Stimulated activated CD8-positive, alpha-beta memory T cell treated with anti-CD3 and anti-CD28 coated beads, Interleukin-4, amount 100 ng/mL, for 48 hours (primary cell): ENCODE results near the gene MINDY1.
A peak's percentile ranks its signal among the peaks of the same experiment; 100 is the strongest.

Experiments
- DNase-seq: peaks from one replicate; pipeline ENCODE4 v3.0.0-alpha.2; 2020

MINDY1 gene, protein sequence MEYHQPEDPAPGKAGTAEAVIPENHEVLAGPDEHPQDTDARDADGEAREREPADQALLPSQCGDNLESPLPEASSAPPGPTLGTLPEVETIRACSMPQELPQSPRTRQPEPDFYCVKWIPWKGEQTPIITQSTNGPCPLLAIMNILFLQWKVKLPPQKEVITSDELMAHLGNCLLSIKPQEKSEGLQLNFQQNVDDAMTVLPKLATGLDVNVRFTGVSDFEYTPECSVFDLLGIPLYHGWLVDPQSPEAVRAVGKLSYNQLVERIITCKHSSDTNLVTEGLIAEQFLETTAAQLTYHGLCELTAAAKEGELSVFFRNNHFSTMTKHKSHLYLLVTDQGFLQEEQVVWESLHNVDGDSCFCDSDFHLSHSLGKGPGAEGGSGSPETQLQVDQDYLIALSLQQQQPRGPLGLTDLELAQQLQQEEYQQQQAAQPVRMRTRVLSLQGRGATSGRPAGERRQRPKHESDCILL

DNA sequence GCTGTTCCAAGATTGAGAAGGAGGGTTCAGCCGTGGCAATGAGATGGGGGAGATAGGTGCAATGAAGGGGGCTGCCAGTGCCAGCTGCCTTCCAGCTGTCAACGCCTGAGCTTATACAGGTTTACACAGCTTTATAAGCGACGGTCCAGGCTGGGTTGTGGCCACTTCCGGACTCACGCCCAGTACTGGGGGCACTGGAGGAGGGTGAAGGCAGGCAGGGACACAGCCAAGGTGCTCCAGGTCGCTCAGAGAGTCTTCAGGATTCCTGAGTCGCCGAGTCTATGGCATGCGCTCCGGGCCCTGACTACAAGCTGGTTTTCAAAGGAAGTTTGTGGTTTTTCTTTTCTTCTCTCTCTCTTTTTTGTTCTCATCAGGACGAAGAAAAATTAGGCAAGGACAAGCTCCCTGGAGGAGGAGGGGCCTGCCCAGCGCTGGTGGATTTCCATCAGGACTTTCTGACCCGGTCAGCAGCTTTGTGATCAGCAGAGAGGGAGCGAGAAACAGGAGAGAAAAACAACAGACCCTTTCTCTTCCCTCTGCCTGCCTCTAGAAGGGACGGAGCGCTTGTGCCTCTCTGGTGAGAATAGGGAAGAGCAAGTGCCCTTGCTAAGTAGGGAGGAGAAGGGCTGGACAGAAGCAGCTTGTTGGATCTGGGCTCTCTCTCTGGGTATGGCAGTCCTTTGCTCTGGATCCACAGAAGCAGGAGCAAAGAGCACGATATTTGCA, at the start of gene MINDY1:
TSS of gene MINDY1 (minus strand) at position 576 of the 726 bp plus-strand sequence. CDS start 4,285 bp downstream, outside the sequence.
- peak; percentile 56 for DNase-seq

- DNase-seq = no peak
Measured at GRCh38 chr1:151056149-151056548, 49.4 kb upstream of the MINDY1 start.

- DNase-seq = no peak
Measured at GRCh38 chr1:151055581-151055980, 48.9 kb upstream of the MINDY1 start.

DNA sequence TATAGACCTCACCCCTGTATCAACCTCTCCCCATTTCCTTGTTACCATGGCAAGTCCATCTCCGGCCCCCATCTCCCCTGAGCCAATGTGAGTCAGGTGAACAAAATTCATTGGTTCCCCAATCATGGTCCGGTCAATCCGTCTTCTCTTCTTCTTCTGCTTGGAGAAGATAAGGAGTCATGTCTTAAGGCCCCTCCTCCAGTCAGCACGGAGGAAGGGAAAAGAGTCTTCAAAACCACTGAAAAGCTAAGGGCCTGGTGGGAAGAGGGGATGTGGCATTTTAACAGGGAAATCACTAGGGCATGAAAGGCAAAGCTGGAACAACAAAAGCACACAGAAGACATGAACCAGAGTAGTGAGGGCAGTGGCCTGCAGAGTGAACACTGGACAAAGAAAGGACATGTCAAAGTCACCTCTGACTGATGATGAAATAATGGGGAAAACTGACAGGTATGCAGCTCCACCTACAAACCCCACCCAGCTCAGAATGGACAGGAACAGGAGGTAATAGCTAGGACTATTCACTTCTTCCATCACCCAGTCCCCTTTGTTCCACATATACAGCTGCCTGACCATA, 48.4 kb upstream of the MINDY1 start:
- no peak for DNase-seq

- DNase-seq = no peak
Measured at GRCh38 chr1:151051356-151052009, 44.8 kb upstream of the MINDY1 start.

DNA sequence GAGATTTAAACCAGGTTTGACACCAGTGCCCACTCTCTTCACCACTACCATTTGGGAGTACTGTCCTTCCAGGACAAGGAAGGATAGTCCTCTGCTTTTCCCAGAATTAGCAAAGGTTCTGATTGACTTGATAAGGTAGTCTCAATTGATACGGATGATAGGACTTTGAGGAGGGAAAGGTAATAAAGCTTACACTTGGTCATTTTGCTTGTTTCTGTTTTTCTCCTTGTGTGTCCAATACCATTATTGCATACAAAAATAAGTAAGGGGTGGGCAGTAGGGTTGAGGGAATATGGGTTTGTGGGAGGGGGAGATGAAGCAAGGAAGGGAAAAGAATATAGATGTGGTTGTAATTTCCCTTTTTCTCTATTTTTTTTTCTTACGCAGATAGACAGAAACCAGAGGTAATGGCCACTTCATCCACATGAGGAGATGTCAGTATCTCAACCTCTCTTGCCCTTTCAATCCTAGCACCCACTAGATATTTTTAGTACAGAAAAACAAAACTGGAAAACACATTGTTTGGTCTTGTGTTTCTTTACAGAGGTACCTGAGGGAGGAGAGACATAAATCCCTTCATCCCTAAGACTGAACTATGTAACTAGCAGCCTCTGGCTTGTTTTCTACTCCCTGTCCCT, 43.5 kb upstream of the MINDY1 start:
- no peak for DNase-seq

GRCh38 chr1:151049458-151049857, 42.8 kb upstream of the MINDY1 start:
- no peak for DNase-seq

DNA sequence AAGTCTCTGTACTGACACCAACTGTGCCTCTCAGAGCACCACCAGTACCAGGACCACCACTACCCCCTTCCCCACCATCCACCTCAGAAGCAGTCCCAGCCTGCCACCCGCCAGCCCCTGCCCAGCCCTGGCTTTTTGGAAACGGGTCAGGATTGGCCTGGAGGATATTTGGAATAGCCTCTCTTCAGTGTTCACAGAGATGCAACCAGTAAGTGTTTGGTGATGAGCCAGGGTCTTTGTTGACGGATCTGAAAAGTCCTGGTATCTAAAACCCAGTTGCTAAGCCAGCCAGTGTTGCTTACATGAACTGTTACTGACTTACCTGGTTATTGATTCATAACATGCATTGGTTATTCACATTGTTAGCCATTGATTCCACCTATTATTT, 41.9 kb upstream of the MINDY1 start:
- DNase-seq = no peak

GRCh38 chr1:151047925-151048644, 41.4 kb upstream of the MINDY1 start:
- peak; percentile 73 for DNase-seq

DNA sequence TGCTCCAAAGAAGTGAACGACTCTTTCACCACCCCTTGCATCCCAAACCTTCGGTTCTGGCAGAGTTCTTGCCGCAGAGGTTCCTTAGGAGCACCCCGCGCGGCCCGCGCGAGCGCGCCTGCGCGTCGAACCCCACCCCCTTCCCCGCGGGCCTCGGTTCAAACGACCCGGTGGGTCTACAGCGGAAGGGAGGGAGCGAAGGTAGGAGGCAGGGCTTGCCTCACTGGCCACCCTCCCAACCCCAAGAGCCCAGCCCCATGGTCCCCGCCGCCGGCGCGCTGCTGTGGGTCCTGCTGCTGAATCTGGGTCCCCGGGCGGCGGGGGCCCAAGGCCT, 40.9 kb upstream of the MINDY1 start, which contains the start of gene C1orf56:
TSS of gene C1orf56 (plus strand) at position 161 of the 334 bp plus-strand sequence. CDS start at position 258, 97 bp downstream.
- peak; percentile 77 for DNase-seq

GRCh38 chr1:151043163-151043562, 36.5 kb upstream of the MINDY1 start:
- no peak for DNase-seq

DNA sequence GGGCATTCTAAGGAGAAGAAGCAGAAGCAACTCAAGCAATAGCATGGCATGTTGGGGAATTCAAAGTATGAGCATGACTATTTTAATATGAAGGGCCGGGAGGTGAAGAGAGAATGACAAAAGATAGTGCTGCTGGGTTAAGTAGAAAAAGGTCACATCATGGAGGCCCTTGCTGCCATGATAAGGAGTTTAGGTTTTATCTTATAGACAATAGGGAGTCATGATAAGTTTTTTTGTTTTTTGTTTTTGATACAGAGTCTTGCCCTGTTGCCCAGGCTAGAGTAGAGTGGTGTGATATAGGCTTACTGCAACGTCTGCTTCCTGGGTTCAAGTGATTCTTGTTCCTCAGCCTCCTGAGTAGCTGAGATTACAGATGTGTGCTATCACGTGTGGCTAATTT, 32.8 kb upstream of the MINDY1 start:
- DNase-seq = no peak

DNA sequence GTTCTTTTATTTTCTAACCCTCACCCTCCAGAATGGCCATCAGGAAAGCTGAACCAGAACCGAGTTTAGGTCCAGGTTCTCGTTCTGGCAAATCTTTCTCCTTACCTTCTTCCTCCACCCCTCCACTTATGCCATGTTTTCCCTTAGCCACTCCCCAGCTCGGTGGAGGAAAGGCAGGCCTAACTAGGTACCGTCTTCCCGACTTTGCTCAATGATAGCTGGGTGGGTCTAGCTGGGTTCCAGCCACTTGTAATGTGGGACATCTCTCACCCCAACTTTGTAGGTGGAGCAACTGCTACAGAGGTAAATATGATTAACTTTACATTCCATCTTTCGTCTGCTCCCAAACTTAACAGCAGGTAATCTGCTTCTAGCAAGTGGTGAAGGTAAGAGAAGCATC, 30.3 kb upstream of the MINDY1 start:
- DNase-seq = no peak

- DNase-seq = no peak
Measured at GRCh38 chr1:151036356-151036755, 29.7 kb upstream of the MINDY1 start, which contains the start of gene BNIPL. TSS of gene BNIPL (plus strand) at chr1:151036586. CDS start at chr1:151036726, 140 bp downstream.

DNA sequence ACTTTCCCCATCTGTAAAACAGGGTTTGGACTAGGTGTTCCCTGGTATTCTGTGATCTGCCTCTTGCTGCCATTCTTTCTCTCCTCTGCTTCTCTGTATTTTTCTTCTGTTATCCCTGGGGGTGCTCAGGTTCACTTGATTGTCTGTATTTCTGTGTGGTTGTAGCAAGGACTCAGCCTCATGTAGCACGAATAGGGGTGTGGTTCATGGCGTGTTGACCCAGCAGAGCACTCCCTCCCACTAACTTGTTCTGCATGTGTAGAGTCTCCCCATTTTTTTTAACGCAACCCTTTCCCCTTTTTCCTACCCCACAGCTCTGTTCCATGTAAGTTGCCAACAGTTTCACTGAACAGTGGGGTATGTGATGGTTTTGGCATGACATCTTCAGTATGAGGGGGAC, 28.5 kb upstream of the MINDY1 start:
- no peak for DNase-seq

GRCh38 chr1:151032164-151032563, 25.5 kb upstream of the MINDY1 start:
- DNase-seq = no peak

DNA sequence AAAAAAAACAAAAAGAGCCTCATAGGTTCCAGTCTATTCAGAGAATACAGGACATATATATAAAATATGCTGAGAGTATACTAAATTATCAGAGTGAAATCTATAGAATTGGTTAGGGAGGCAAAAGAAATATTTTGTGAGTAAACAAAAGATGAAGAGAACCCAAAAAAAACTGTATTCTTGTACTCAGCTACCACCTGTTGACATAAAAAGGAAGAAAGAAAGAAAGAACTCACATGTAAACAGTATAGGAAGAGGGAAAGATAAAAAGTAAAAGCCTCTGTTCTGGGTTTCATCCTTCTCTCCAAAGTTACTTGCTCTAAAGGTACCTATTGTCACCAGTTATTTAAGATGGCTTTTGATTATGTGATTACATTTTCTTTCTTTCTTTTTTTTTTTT, 19.8 kb upstream of the MINDY1 start:
- DNase-seq = no peak

DNA sequence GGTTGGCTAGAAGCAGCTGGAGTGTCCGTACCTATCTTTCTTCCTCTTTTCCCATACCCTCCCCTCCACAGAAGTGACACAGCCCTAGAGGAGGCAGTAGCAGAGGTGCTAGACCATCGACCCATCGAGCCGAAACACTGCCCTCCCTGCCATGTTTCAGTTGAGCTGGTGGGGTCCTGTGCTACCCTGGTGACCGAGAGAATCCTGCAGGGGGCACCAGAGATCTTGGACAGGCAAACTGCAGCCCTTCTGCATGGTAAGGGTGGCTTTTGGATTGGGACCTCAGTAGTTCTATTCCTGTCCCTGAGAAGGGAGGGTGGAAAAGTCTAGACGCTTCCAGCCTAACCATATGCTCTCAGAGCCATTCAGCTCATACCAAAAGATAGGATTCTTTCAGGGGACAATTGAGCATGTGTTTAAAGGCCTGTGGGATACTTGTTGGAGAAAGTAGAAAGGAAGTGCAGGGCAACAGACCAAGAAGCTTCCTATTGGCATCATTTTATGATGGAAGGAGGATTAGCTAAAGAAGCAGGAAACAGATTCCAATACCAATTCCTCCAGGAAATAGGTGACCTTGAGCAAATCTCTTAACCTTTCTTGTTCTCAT, 17.9 kb upstream of the MINDY1 start:
- DNase-seq = peak; percentile 91

- DNase-seq = no peak
Measured at GRCh38 chr1:151013518-151013917, 6.8 kb upstream of the MINDY1 start.

DNA sequence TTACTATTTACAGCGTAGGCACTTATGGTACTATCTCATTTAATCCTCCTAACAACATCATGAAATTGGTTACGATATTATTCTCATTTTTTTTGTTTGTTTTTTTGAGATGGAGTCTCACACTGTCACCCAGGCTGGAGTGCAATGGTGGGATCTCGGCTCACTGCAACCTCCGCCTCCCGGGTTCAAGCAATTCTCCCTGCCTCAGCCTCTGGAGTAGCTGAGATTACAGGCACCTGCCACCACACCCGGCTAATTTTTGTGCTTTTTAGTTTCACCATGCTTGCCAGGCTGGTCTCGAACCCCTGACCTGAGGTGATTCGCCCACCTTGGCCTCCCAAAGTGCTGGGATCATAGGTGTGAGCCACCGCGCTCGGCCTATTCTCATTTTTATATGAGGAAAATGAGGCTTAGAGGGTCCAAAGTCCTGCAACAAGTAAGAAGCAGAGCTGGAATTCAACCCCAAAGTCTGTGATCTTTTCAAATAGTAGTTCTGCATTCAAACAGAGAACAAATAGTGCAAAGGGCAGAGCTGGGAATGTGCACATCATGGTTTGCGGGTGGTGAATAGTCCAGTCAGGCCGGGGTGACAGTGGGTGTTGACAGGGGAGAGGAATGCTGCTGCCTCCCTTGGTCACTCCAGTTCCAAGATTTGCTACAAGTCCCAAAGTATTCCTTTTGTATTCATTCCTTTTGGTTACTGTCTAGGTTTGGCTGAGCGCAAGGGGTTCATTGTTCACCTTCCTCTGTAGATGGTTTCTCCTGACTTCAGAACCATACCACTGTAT, 6.2 kb upstream of the MINDY1 start:
- no peak for DNase-seq
